Measurements from ENCODE around the gene MAP3K14.
A peak's percentile ranks its signal among the peaks of the same experiment; 100 is the strongest.
"Not testable (repeated sequence)": the region's sequence is repeated elsewhere in the genome, so short reads cannot be mapped to it uniquely, and the experiment has no call there.

The MAP3K14 gene

GRCh38 chr17:45345246-45345553 lies 28.4 kb upstream of the MAP3K14 start:
- Mint-ChIP-seq H3K4me1 (no peaks in the 10 kb centered on the region), H3K36me3 (no peaks in the 10 kb centered on the region)
- DNase-seq (ENCODE audit: low spot score in 2 of 2) = no peak

DNA sequence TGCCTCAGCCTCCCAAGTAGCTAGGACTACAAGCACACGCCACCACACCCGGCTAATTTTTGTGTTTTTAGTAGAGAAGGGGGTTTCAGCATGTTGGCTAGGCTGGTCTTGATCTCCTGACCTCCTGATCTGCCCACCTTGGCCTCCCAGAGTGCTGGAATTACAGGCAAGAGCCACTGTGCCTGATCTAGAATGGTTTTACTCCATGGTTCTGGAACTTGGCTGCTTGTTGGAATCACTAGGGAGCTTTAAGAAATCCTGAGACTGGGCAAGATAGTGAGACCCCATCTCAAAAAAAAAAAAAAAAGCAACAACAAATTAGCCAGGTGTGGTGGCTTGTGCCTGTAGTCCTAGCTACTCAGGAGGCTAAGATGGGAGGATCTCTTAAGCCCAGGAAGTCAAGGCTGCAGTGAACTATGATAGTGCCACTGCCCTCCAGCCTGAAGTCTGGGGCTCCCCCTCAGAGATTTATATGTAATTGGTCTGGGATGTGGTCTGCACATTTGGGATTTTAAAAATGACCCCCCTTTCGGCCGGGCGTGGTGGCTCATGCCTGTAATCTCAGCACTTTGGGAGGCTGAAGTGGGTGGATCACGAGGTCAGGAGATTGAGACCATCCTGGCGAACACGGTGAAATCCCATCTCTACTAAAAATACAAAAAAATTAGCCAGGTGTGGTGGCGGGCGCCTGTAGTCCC lies 27.3 kb upstream of the MAP3K14 start:
- not testable (repeated sequence) for DNase-seq (ENCODE audit: low spot score in 2 of 2); H3K4me3 Mint-ChIP-seq; H3K9me3 Mint-ChIP-seq; H3K27ac Mint-ChIP-seq; ATAC-seq (ENCODE audit: low read depth); H3K27me3 Mint-ChIP-seq; H3K36me3 Mint-ChIP-seq; H3K4me1 Mint-ChIP-seq

More at GRCh38 chr17:45345246-45345553, 28.4 kb upstream of the MAP3K14 start:
- no peak for ATAC-seq (ENCODE audit: low read depth)
- Mint-ChIP-seq H3K9me3 (no peaks in the 10 kb centered on the region), H3K4me3 (no peak overlapping the region), H3K27me3 (peaks cover 3% of the 10 kb centered on the region), H3K27ac (no peak overlapping the region)

DNA sequence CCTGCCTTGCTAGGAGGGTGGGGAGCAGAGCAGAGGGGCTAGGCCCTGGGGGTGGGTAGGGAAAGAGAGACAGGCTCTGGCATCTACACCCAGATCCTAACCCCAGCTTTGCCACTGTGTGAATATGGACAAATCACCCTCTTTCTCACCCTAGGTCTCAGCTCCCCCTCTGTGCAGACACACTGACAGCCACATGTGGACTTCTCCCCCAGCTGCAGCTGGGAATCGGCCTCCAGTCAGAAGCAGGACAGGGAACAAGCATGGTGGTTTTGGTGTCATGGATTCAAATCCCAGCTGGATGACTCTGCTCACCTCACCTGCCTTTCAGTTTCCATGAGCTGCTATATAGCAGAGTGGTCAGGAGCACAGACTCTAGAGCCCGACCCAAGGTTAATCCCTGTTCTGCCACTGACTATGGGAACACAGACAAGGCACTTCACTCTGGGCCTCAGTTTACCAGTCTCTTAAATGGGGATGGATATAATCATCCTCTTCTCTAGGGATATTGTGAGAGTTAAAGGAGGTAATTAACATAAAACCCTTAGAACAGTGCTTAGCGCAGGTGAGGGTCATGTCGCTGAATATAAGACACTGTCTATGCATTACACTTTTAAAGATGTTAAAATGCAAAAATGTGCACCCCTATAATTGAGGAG lies 26.2 kb upstream of the MAP3K14 start:
- DNase-seq (ENCODE audit: low spot score in 2 of 2) (no peak), ATAC-seq (ENCODE audit: low read depth) (no peak)
- H3K4me1 Mint-ChIP-seq = peaks cover 4% of the 10 kb centered on the region
- H3K27ac Mint-ChIP-seq = no peak overlapping the region
- H3K36me3 Mint-ChIP-seq = no peaks in the 10 kb centered on the region
- no peaks in the 10 kb centered on the region for H3K9me3 Mint-ChIP-seq
- peaks cover 5% of the 10 kb centered on the region for H3K27me3 Mint-ChIP-seq
- H3K4me3 Mint-ChIP-seq = no peak overlapping the region

DNA sequence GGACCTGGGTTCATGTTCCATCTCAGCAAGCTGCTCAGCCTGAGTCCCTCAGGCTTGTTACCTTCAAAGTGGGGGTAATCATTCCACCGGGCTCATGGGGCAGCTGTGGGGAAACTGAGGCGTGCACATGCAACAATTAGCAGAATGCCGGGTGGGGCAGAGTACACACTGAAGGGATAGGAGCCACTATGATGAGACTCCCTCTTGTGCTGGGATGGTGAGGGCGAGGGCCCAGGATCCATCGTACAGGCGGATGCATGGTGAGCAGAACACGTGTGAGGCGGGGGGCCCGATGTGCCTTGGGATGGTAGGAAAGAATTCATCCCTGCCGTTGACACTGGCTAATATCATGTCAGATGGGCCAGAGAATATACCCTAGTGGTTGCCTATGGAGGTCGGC lies 25.5 kb upstream of the MAP3K14 start:
- H3K4me3 Mint-ChIP-seq = no peak overlapping the region
- H3K27me3 Mint-ChIP-seq = peaks cover 5% of the 10 kb centered on the region
- no peaks in the 10 kb centered on the region for H3K36me3 Mint-ChIP-seq
- DNase-seq (ENCODE audit: low spot score in 2 of 2) = no peak
- H3K9me3 Mint-ChIP-seq = no peaks in the 10 kb centered on the region
- peaks cover 4% of the 10 kb centered on the region for H3K4me1 Mint-ChIP-seq
- ATAC-seq (ENCODE audit: low read depth) = no peak
- no peak overlapping the region for H3K27ac Mint-ChIP-seq

GRCh38 chr17:45341533-45342158 lies 24.8 kb upstream of the MAP3K14 start:
- Mint-ChIP-seq H3K4me1 (peaks cover 4% of the 10 kb centered on the region), H3K27ac (no peak overlapping the region), H3K27me3 (peaks cover 7% of the 10 kb centered on the region), H3K36me3 (no peaks in the 10 kb centered on the region), H3K9me3 (no peaks in the 10 kb centered on the region), H3K4me3 (no peak overlapping the region)
- no peak for DNase-seq (ENCODE audit: low spot score in 2 of 2)
- no peak for ATAC-seq (ENCODE audit: low read depth)

GRCh38 chr17:45339646-45340605 lies 23.1 kb upstream of the MAP3K14 start:
- Mint-ChIP-seq H3K36me3 (no peaks in the 10 kb centered on the region), H3K9me3 (no peaks in the 10 kb centered on the region), H3K27me3 (peaks cover 7% of the 10 kb centered on the region), H3K4me3 (no peak overlapping the region), H3K4me1 (peaks cover 4% of the 10 kb centered on the region), H3K27ac (no peak overlapping the region)
- no peak for ATAC-seq (ENCODE audit: low read depth)
- no peak for DNase-seq (ENCODE audit: low spot score in 2 of 2)

DNA sequence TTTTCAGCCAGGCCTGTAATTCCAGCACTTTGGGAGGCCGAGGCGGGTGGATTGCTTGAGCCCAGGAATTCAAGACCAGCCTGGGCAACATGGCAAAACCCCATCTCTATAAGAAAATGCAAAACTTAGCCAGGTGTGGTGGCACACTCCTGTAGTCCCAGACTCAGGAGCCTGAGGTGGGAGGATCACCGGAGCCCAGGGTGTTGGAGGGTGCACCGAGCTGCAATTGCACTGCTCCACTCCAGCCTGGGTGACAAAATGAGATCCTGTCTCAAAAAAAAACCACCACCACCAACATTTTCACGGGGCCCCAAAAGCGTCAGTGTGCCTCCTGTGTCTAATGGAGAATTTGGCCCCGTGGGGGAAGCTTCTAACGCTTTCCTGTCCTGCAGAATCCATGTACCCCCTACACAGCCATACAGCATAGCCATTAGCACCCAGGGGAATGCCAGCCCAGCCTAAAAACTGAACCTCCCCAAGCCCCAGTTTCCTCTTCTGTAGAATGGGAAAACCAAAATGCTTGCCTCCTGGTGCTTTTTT lies 22.2 kb upstream of the MAP3K14 start:
- no peak for DNase-seq (ENCODE audit: low spot score in 2 of 2)
- no peak for ATAC-seq (ENCODE audit: low read depth)
- Mint-ChIP-seq H3K27ac (no peak overlapping the region), H3K27me3 (peaks cover 4% of the 10 kb centered on the region), H3K4me3 (no peak overlapping the region), H3K4me1 (peaks cover 9% of the 10 kb centered on the region), H3K36me3 (no peaks in the 10 kb centered on the region), H3K9me3 (no peaks in the 10 kb centered on the region)

GRCh38 chr17:45338023-45338781 lies 21.4 kb upstream of the MAP3K14 start:
- H3K36me3 Mint-ChIP-seq = no peaks in the 10 kb centered on the region
- ATAC-seq (ENCODE audit: low read depth) = no peak
- peaks cover 4% of the 10 kb centered on the region for H3K27me3 Mint-ChIP-seq
- no peak overlapping the region for H3K4me3 Mint-ChIP-seq
- H3K9me3 Mint-ChIP-seq = no peaks in the 10 kb centered on the region
- DNase-seq (ENCODE audit: low spot score in 2 of 2) = no peak
- H3K27ac Mint-ChIP-seq = no peak overlapping the region
- peaks cover 16% of the 10 kb centered on the region for H3K4me1 Mint-ChIP-seq

- H3K27ac Mint-ChIP-seq = no peak overlapping the region
- DNase-seq (ENCODE audit: low spot score in 2 of 2) = no peak
- H3K9me3 Mint-ChIP-seq = no peaks in the 10 kb centered on the region
These were observed 19.8 kb upstream of the MAP3K14 start for GRCh38 chr17:45336390-45337182.

GRCh38 chr17:45335721-45336120 lies 18.9 kb upstream of the MAP3K14 start:
- DNase-seq (ENCODE audit: low spot score in 2 of 2) = no peak
- ATAC-seq (ENCODE audit: low read depth) = no peak
- Mint-ChIP-seq H3K4me1 (peaks cover 27% of the 10 kb centered on the region), H3K36me3 (no peaks in the 10 kb centered on the region), H3K4me3 (no peak overlapping the region), H3K9me3 (no peaks in the 10 kb centered on the region), H3K27ac (no peak overlapping the region), H3K27me3 (peaks cover 4% of the 10 kb centered on the region)

More at GRCh38 chr17:45336390-45337182, 19.8 kb upstream of the MAP3K14 start:
- Mint-ChIP-seq H3K4me1 (peaks cover 27% of the 10 kb centered on the region), H3K27me3 (peaks cover 4% of the 10 kb centered on the region), H3K36me3 (no peaks in the 10 kb centered on the region), H3K4me3 (no peak overlapping the region)
- no peak for ATAC-seq (ENCODE audit: low read depth)

DNA sequence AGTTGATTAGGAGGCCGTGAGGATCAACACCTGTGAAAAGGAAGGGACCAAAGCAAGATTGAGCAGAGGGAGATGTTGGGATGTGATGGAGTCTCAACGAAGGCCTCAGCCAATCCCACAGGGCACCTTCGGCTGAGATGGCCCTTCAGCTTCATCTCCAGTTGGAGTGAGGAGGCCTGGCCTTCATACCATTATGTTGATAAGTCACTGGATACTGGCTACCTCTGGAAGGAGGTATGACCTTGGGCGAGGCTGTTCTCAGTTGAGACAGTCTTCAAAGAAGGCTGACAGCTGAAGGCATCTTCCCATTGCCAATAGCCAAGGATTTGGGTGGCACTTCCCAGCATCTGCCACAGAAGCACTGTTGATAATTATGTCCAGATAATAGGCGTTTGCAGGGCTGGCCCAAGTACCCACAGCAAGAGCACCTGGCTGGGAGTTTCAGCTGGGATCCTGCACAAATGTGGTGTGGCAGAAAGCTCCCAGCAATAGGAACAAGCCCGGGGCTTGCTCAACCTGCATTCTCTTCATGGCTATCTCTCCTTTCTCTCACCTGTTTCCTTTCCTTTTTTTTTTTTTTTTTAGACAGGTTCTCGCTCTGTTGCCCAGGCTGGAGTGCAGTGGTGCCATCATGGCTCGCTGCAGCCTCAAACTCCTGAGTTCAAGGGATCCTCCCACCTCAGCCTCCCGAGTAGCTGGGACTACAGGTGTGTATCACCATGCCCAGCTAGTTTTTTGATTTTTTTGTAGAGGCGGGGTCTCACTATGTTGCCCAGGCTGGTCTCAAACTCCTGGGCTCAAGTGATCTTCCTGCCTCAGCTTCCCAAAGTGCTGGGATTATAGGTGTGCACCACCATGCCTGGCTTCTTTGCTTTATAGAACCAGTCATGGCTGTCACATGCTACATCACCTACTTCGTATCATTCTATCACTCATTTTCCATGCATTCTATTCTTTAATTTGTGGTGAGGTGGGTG lies 18.2 kb upstream of the MAP3K14 start:
- H3K27ac Mint-ChIP-seq = peak overlapping the region; percentile 9
- H3K27me3 Mint-ChIP-seq = peaks cover 4% of the 10 kb centered on the region
- no peak for ATAC-seq (ENCODE audit: low read depth)
- H3K9me3 Mint-ChIP-seq = no peaks in the 10 kb centered on the region
- no peak overlapping the region for H3K4me3 Mint-ChIP-seq
- no peak for DNase-seq (ENCODE audit: low spot score in 2 of 2)
- no peaks in the 10 kb centered on the region for H3K36me3 Mint-ChIP-seq
- peaks cover 26% of the 10 kb centered on the region for H3K4me1 Mint-ChIP-seq

GRCh38 chr17:45334231-45334630 lies 17.4 kb upstream of the MAP3K14 start:
- Mint-ChIP-seq H3K27ac (peak overlapping the region; percentile 9), H3K4me3 (no peak overlapping the region), H3K36me3 (no peaks in the 10 kb centered on the region), H3K27me3 (peaks cover 1% of the 10 kb centered on the region), H3K9me3 (no peaks in the 10 kb centered on the region), H3K4me1 (peaks cover 27% of the 10 kb centered on the region)
- ATAC-seq (ENCODE audit: low read depth) (no peak), DNase-seq (ENCODE audit: low spot score in 2 of 2) (no peak)

All from memory B cell (primary cell).